GM19455 (cell line): ENCODE data around the gene DNPEP.

Experiments used
- ATAC-seq: cut with Tn5 transposase; IDR thresholded peaks from one replicate; pipeline ENCODE4 v1.9.1; 2021; ENCODE audit not compliant: unreplicated experiment

The DNPEP gene

GRCh38 chr2:219368690-219369191 is 19.0 kb downstream of the DNPEP start:
- ATAC-seq: no peak

- ATAC-seq: no peak
Measured at GRCh38 chr2:219362524-219363164, 25.1 kb downstream of the DNPEP start.

GRCh38 chr2:219362072-219362471 is 25.6 kb downstream of the DNPEP start:
- no peak for ATAC-seq

GRCh38 chr2:219358170-219359075 is 29.3 kb downstream of the DNPEP start:
- no peak for ATAC-seq

- ATAC-seq: no peak
Measured at GRCh38 chr2:219356834-219357233, 30.9 kb downstream of the DNPEP start.

- ATAC-seq: no peak
Measured at GRCh38 chr2:219354582-219354981, 33.1 kb downstream of the DNPEP start.

- no peak for ATAC-seq
Measured at GRCh38 chr2:219353129-219353528, 34.6 kb downstream of the DNPEP start.

GRCh38 chr2:219352448-219353023 is 35.2 kb downstream of the DNPEP start:
- no peak for ATAC-seq

- no peak for ATAC-seq
Measured at GRCh38 chr2:219350710-219351221, 36.9 kb downstream of the DNPEP start.

- ATAC-seq: no peak
Measured at GRCh38 chr2:219350215-219350614, 37.5 kb downstream of the DNPEP start.

GRCh38 chr2:219344751-219345430 is 42.8 kb downstream of the DNPEP start:
- no peak for ATAC-seq

- ATAC-seq: no peak
Measured at GRCh38 chr2:219335373-219335786, 52.3 kb downstream of the DNPEP start.

- ATAC-seq: no peak
Measured at GRCh38 chr2:219334076-219334475, 53.6 kb downstream of the DNPEP start.

- no peak for ATAC-seq
Measured at GRCh38 chr2:219332542-219332941, 55.2 kb downstream of the DNPEP start, which contains the start of gene RESP18. Gene RESP18 (minus strand): TSS chr2:219332744.

GRCh38 chr2:219331560-219332213 is 56.0 kb downstream of the DNPEP start:
- no peak for ATAC-seq

- ATAC-seq: no peak
Measured at GRCh38 chr2:219327719-219328118, 60.0 kb downstream of the DNPEP start.

GRCh38 chr2:219325657-219326315 is 61.9 kb downstream of the DNPEP start:
- ATAC-seq: no peak

GRCh38 chr2:219325136-219325535 is 62.6 kb downstream of the DNPEP start:
- no peak for ATAC-seq

GRCh38 chr2:219323434-219323833 is 64.3 kb downstream of the DNPEP start:
- no peak for ATAC-seq
